Posterior vena cava (tissue), 2 donors: Measurements from ENCODE around the gene APAF1. TPM values are rescaled to one million over a fixed set of nuclear protein-coding genes. Genes with fewer than 3 reads are reported as not detected.

Experiments
- total RNA-seq, 2 donors: library from RNA; stranded (reverse); fragmentation: NEBNext Ultra II Directional; extraction: Animal tissue kit (Norgen Biotek cat#: 25700); gene quantifications; one replicate each; pipeline ENCODE4 v1.2.1, GENCODE V29; 2021
- donor health status: DM: yes; HTN: yes; CAD: no.
- donor health status: DM: yes; HTN: yes; CAD: no.

The APAF1 gene
- total RNA-seq, 2 donors from 2014 or later: 11.5 to 13.0 TPM

Other genes with a start within 250 kb of the APAF1 start
- 10 to 100 TPM; 25.8 to 28.0 TPM for gene TMPO, start 129.7 kb upstream of the APAF1 start, total RNA-seq
- gene SLC25A3, start 51.6 kb upstream of the APAF1 start, total RNA-seq: 100 to 1,000 TPM; 319 to 337 TPM
- gene IKBIP, start 502 bp upstream of the APAF1 start, total RNA-seq: 10 to 100 TPM; 17.5 to 25.9 TPM